NT2/D1 (cell line): Measurements from ENCODE around the gene ARHGAP42.

Experiments
- SUZ12 ChIP-seq: IDR thresholded peaks from 2 replicates; pipeline ENCODE4 v1.6.1; 2011; ENCODE audit not compliant: insufficient read length, insufficient read depth; ENCODE audit errors: extremely low read depth
- YY1 ChIP-seq: IDR thresholded peaks from 2 replicates; pipeline ENCODE4 v1.6.1; 2011; ENCODE audit not compliant: insufficient read length, insufficient read depth
- ZNF274 ChIP-seq: IDR thresholded peaks from 2 replicates; pipeline ENCODE4 v1.6.1; 2011; ENCODE audit warnings: mild to moderate bottlenecking, low read depth, low read length

- TF ChIP-seq YY1 (no peak), ZNF274 (no peak), SUZ12 (no peak)
Measured at GRCh38 chr11:101031713-101032112, 344.6 kb downstream of the ARHGAP42 start.
